ENCODE measurements around the gene FRMPD2.

DNA sequence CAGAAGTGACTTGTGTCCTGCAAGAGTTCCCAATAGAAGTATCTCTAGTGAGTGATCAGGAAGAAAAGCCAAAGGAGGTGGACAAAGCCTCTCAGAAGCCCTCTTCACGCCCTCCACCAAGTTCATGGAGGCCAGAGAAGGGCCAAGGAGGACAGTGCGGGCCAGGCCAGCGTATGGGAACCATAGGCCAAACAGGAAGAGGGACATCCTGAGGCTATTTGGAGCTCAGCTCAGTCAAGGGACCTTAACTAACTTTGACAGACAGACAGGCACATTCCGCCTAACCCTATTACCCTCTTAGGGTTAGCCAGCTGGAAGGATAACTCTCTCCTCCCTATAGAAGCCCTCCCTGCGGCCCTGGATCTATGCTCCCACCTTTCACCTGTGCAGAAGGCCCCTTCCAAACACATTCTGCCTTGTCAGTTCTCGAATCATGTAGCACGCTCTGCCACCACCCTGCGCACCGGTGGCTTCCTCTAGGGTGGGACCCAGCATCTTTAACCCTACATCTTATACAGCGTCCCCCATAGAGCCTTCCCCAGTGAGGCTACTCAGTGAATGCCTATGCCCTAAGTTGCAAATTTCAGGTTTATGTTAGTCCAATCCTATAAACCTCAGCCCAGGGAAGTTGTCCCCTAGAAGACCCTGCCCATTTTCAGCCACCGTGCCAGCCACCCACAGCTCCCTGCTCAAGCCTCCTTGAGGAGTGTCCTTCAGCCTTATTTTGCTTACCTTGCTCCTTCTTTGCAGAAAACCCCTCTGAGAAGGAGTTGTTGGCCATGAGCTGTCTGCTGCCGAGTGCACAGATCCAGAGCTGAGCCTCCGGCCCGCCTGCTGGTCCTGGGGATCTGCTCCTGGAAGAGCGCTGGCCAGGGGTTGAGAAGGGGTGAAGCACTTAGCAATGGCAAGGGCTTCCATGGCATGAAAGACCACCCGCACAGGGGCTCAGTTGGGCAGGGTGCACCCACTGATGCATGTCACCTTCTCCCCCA, 36.9 kb downstream of the FRMPD2 start:
- TF ChIP-seq, protein P1, sequence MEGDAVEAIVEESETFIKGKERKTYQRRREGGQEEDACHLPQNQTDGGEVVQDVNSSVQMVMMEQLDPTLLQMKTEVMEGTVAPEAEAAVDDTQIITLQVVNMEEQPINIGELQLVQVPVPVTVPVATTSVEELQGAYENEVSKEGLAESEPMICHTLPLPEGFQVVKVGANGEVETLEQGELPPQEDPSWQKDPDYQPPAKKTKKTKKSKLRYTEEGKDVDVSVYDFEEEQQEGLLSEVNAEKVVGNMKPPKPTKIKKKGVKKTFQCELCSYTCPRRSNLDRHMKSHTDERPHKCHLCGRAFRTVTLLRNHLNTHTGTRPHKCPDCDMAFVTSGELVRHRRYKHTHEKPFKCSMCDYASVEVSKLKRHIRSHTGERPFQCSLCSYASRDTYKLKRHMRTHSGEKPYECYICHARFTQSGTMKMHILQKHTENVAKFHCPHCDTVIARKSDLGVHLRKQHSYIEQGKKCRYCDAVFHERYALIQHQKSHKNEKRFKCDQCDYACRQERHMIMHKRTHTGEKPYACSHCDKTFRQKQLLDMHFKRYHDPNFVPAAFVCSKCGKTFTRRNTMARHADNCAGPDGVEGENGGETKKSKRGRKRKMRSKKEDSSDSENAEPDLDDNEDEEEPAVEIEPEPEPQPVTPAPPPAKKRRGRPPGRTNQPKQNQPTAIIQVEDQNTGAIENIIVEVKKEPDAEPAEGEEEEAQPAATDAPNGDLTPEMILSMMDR (IDR thresholded peaks at IDR 0.05; ENCODE audit: borderline replicate concordance, extremely low read depth, low read length, poor library complexity, severe bottlenecking) = no peak
- no peak for TF ChIP-seq EZH2 (IDR thresholded peaks at IDR 0.05; ENCODE audit: borderline replicate concordance, low read depth, low read length, severe bottlenecking)

Measured in DND-41 (cell line).